Activated CD8-positive, alpha-beta memory T cell treated with anti-CD3 and anti-CD28 coated beads, Interleukin-2, amount 50 U/mL, for 1 hour (primary cell): Measurements from ENCODE around the gene LTF.

Experiments
- DNase-seq: peaks from one replicate; pipeline ENCODE4 v3.0.0-alpha.2; 2020; ENCODE audit errors: extremely low read depth

The LTF gene

GRCh38 chr3:46491089-46492070 lies 26.7 kb upstream of the LTF start:
- no peak for DNase-seq

- DNase-seq, result no peak
Observed at GRCh38 chr3:46490338-46491084, 25.8 kb upstream of the LTF start.

GRCh38 chr3:46489875-46490274 lies 25.2 kb upstream of the LTF start:
- no peak for DNase-seq

GRCh38 chr3:46489381-46489780 lies 24.7 kb upstream of the LTF start:
- DNase-seq, result no peak

GRCh38 chr3:46488735-46489361 lies 24.1 kb upstream of the LTF start:
- DNase-seq, result peak; percentile 87

GRCh38 chr3:46485779-46486175 lies 21.1 kb upstream of the LTF start:
- DNase-seq, result no peak

GRCh38 chr3:46484911-46485778 lies 20.4 kb upstream of the LTF start:
- no peak for DNase-seq

GRCh38 chr3:46484388-46484787 lies 19.7 kb upstream of the LTF start:
- no peak for DNase-seq

- no peak for DNase-seq
Observed at GRCh38 chr3:46483825-46484224, 19.1 kb upstream of the LTF start.

GRCh38 chr3:46482632-46483350 lies 18.1 kb upstream of the LTF start:
- no peak for DNase-seq

GRCh38 chr3:46481636-46482035 lies 16.9 kb upstream of the LTF start:
- DNase-seq, result no peak

GRCh38 chr3:46480491-46481195 lies 15.9 kb upstream of the LTF start:
- no peak for DNase-seq

- DNase-seq, result no peak
Observed at GRCh38 chr3:46479696-46480095, 15.0 kb upstream of the LTF start.

GRCh38 chr3:46479021-46479420 lies 14.3 kb upstream of the LTF start:
- no peak for DNase-seq

GRCh38 chr3:46478341-46478740 lies 13.6 kb upstream of the LTF start:
- DNase-seq, result no peak

GRCh38 chr3:46477756-46478155 lies 13.1 kb upstream of the LTF start:
- no peak for DNase-seq

- DNase-seq, result no peak
Observed at GRCh38 chr3:46477145-46477544, 12.4 kb upstream of the LTF start.

- DNase-seq, result no peak
Observed at GRCh38 chr3:46472736-46473135, 8.0 kb upstream of the LTF start.

- DNase-seq, result no peak
Observed at GRCh38 chr3:46471371-46471914, 6.7 kb upstream of the LTF start.

GRCh38 chr3:46470831-46471230 lies 6.1 kb upstream of the LTF start:
- DNase-seq, result no peak
